ENCODE results near the gene MARK3. TPM values are rescaled to one million over a fixed set of nuclear protein-coding genes. Genes with fewer than 3 reads are reported as not detected.

The MARK3 gene
- total and polyA plus RNA-seq, 2 donors from 2014 or later: 39.8 to 83.1 TPM

DNA sequence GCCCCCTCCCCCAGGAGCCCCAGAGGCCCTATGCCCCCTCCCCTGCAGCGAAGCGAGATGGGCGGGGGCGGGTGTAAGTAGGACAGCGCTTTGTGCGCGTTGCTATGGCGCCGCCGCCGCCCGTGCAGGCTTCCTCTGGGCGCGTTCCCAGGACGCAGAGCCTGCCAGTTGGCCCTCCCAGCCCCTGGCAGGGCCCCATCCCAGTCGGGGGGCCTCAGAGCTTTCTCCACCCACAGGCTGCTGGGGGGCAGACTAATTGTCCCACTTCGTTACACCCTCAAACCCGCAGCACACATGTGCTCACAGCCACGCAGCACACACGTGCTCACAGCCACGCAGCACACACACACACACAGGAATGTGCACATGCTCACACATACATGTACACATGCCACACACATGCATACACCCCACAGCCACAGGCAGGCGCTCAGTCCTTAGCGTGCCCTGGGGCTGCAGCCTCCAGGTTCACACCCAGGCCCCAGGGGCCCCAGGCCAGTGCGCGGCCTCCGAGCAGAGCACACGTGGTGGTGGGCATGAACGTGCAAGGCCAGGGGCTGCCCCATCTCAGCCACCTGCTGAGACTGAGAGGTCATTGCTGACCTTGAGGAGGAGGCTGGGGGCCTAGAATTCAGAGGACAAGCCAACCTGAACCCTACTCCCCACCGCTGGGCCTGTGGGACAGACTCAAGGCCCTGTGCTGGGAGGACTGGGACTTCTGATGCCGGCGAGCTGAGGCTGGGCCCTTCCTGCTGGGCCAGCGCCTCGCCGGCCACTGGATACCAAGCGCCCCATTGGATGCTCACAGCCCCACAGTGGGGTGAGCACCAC is 159.4 kb downstream of the MARK3 start:
- FAIRE-seq: no peak
- no peak overlapping the region for H3K9ac ChIP-seq (ENCODE audit: low read length in 3 of 3)
- DNase-seq: peak in 1 of 5 donors; percentile 74
- peaks cover 0 to 9% (median 0%) of the 10 kb centered on the region in 3 donors for H3K4me1 ChIP-seq (ENCODE audit: control insufficient read depth in 2 of 3, insufficient read depth in 2 of 3, low read depth in 1 of 3, low read length in 3 of 3)
- no peaks in the 10 kb centered on the region for H3K27me3 ChIP-seq (ENCODE audit: control insufficient read depth, insufficient read depth, low read length)
- H3K27ac ChIP-seq (ENCODE audit: low read depth in 2 of 2, low read length in 2 of 2): no peak overlapping the region
- H3K4me3 ChIP-seq (ENCODE audit: low read length in 3 of 3): no peak overlapping the region
- intact Hi-C loops (cut with DNase I): no loop called here
- no peaks in the 10 kb centered on the region for H3K9me3 ChIP-seq (ENCODE audit: control insufficient read depth in 2 of 3, insufficient read depth in 1 of 3, low read length in 3 of 3)
- no peaks in the 10 kb centered on the region for H3K36me3 ChIP-seq (ENCODE audit: control insufficient read depth in 2 of 3, insufficient read depth in 3 of 3, low read length in 3 of 3)
- TF ChIP-seq, protein P1, sequence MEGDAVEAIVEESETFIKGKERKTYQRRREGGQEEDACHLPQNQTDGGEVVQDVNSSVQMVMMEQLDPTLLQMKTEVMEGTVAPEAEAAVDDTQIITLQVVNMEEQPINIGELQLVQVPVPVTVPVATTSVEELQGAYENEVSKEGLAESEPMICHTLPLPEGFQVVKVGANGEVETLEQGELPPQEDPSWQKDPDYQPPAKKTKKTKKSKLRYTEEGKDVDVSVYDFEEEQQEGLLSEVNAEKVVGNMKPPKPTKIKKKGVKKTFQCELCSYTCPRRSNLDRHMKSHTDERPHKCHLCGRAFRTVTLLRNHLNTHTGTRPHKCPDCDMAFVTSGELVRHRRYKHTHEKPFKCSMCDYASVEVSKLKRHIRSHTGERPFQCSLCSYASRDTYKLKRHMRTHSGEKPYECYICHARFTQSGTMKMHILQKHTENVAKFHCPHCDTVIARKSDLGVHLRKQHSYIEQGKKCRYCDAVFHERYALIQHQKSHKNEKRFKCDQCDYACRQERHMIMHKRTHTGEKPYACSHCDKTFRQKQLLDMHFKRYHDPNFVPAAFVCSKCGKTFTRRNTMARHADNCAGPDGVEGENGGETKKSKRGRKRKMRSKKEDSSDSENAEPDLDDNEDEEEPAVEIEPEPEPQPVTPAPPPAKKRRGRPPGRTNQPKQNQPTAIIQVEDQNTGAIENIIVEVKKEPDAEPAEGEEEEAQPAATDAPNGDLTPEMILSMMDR (IDR thresholded peaks at IDR 0.05; ENCODE audit: borderline replicate concordance, extremely low read depth, insufficient read depth): no peak

DNA sequence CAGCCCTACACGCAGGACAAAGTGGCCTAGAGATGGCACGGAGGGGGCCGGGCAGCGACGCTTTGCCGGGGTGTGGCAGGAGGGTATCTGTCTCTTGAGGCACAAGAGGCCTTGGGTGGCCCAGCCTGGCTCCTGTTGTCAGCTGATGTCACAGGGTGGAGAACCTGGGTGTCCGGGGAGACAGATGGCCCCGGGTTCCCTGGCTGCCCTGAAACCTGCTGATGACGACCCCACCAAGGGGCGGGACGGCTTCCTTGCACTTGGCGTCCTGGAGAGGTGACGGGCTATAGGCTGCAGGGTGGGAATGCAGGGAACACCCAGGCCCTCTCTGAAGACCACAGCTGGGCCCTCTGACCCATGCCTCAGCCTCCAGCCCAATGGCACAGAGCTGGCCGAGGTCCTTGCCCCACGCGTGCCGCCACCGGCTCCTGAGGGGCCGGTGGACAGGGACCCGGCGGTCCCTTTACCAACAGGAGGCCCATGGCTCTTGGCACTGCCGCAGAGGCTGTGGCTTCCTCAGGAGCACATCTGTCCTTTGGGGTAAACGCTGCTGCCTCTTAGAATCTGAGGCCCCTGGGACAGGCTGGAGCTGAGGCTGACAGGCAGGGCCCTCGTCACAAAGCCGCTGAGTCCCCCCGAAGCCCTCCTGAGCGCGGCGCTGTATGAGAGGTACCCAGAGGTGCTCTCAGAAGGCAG is 160.2 kb downstream of the MARK3 start:
- DNase-seq (peak in 1 of 5 donors; percentile 69), FAIRE-seq (no peak)
- Histone ChIP-seq H3K27me3 (ENCODE audit: control insufficient read depth, insufficient read depth, low read length) (no peaks in the 10 kb centered on the region), H3K36me3 (ENCODE audit: control insufficient read depth in 2 of 3, insufficient read depth in 3 of 3, low read length in 3 of 3) (no peaks in the 10 kb centered on the region), H3K27ac (ENCODE audit: low read depth in 2 of 2, low read length in 2 of 2) (no peak overlapping the region), H3K4me3 (ENCODE audit: low read length in 3 of 3) (no peak overlapping the region), H3K9ac (ENCODE audit: low read length in 3 of 3) (no peak overlapping the region), H3K4me1 (ENCODE audit: control insufficient read depth in 2 of 3, insufficient read depth in 2 of 3, low read depth in 1 of 3, low read length in 3 of 3) (peaks cover 0 to 11% (median 0%) of the 10 kb centered on the region in 3 donors), H3K9me3 (ENCODE audit: control insufficient read depth in 2 of 3, insufficient read depth in 1 of 3, low read length in 3 of 3) (no peaks in the 10 kb centered on the region)
- intact Hi-C loops (cut with DNase I): no loop called here
- TF ChIP-seq, protein P1 (IDR thresholded peaks at IDR 0.05; ENCODE audit: borderline replicate concordance, extremely low read depth, insufficient read depth): no peak

DNA sequence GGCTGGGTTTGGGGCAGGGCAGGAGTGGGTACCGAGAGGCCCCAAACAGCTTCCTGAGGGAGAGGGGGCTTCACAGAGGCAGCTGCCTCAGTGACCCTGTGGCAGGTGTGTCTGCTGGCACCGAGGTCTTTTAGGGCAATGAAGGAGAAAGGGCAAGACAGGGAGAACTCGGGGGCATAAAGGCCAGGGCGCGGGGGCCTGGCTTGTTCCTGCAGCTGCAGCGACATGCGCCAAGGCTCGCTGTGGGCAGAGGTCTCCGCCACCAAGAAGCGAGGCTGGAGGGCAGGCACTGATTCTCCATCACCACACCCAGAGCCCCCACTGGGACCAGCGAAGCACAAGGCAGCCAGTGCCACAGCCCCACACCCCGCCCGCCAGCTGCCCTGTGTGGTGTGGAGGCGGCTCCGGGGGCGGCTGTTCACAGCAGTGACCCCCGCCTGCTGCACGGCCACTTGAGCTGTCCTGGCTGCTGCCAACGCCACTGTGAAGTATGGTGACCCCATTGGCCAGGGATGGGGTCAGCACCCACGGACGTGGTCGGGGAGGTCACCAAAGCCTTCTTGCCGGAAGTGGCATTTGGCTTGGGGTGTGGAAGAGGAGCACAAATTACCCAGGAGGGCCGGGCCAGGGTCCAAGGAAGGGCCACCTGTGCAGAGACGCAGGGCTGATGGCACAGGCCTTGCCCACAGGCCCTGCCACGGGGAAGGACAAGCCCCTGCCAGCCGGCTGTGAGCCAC is 160.9 kb downstream of the MARK3 start:
- intact Hi-C loops (cut with DNase I): no loop called here
- H3K4me3 ChIP-seq (ENCODE audit: low read length in 3 of 3): no peak overlapping the region
- H3K27me3 ChIP-seq (ENCODE audit: control insufficient read depth, insufficient read depth, low read length): no peaks in the 10 kb centered on the region
- peaks cover 0 to 16% (median 0%) of the 10 kb centered on the region in 3 donors for H3K4me1 ChIP-seq (ENCODE audit: control insufficient read depth in 2 of 3, insufficient read depth in 2 of 3, low read depth in 1 of 3, low read length in 3 of 3)
- DNase-seq (peak in 1 of 5 donors; percentile 68), FAIRE-seq (no peak)
- TF ChIP-seq, protein P1 (IDR thresholded peaks at IDR 0.05; ENCODE audit: borderline replicate concordance, extremely low read depth, insufficient read depth): no peak
- no peak overlapping the region for H3K9ac ChIP-seq (ENCODE audit: low read length in 3 of 3)
- H3K9me3 ChIP-seq (ENCODE audit: control insufficient read depth in 2 of 3, insufficient read depth in 1 of 3, low read length in 3 of 3): no peaks in the 10 kb centered on the region
- no peak overlapping the region for H3K27ac ChIP-seq (ENCODE audit: low read depth in 2 of 2, low read length in 2 of 2)
- no peaks in the 10 kb centered on the region for H3K36me3 ChIP-seq (ENCODE audit: control insufficient read depth in 2 of 3, insufficient read depth in 3 of 3, low read length in 3 of 3)
